Retinal pigment epithelial cell (primary cell): Measurements from ENCODE around the gene MLIP.

Experiments
- DNase-seq: peaks from one replicate; pipeline ENCODE4 v3.0.0-alpha.2; 2010; ENCODE audit warnings: low read depth
- H3K4me3 ChIP-seq: 2 replicates; pipeline ENCODE4 v1.5.1; 2011; ENCODE audit warnings: mild to moderate bottlenecking, low read length, control low read depth, moderate library complexity
- CTCF ChIP-seq: conservative IDR thresholded peaks from 2 replicates; pipeline ENCODE4 v1.5.1; 2011; ENCODE audit warnings: low read depth, low read length, control low read depth, inconsistent platforms

MLIP gene

GRCh38 chr6:54183616-54184015 is 72.4 kb downstream of the MLIP start:
- TF ChIP-seq CTCF = no peak
- no peak for DNase-seq
- no peak overlapping the region for H3K4me3 ChIP-seq

GRCh38 chr6:54185885-54186284 is 74.6 kb downstream of the MLIP start:
- H3K4me3 ChIP-seq = no peak overlapping the region
- TF ChIP-seq CTCF = no peak
- no peak for DNase-seq

GRCh38 chr6:54188846-54189245 is 77.6 kb downstream of the MLIP start:
- DNase-seq = no peak
- no peak for TF ChIP-seq CTCF
- H3K4me3 ChIP-seq = no peak overlapping the region

GRCh38 chr6:54191461-54191860 is 80.2 kb downstream of the MLIP start:
- DNase-seq = peak; percentile 19
- no peak overlapping the region for H3K4me3 ChIP-seq
- no peak for TF ChIP-seq CTCF

- DNase-seq = no peak
- TF ChIP-seq CTCF = no peak
- no peak overlapping the region for H3K4me3 ChIP-seq
These were observed 81.8 kb downstream of the MLIP start for GRCh38 chr6:54192993-54193392.

GRCh38 chr6:54193560-54193959 is 82.3 kb downstream of the MLIP start:
- no peak for TF ChIP-seq CTCF
- H3K4me3 ChIP-seq = no peak overlapping the region
- DNase-seq = no peak

- DNase-seq = peak; percentile 45
- TF ChIP-seq CTCF = no peak
These were observed 82.8 kb downstream of the MLIP start for GRCh38 chr6:54194067-54194466.

More at GRCh38 chr6:54194067-54194466, 82.8 kb downstream of the MLIP start:
- no peak overlapping the region for H3K4me3 ChIP-seq
